Activated T-cell treated with anti-CD3 and anti-CD28 coated beads for 24 hours (primary cell): ENCODE results near the gene PTPN23.
"Not testable (repeated sequence)": the region's sequence is repeated elsewhere in the genome, so short reads cannot be mapped to it uniquely, and the experiment has no call there.

Experiments
- DNase-seq: peaks from one replicate; pipeline ENCODE4 v3.0.0-alpha.2; 2020; ENCODE audit warnings: low read depth

The PTPN23 gene

DNA sequence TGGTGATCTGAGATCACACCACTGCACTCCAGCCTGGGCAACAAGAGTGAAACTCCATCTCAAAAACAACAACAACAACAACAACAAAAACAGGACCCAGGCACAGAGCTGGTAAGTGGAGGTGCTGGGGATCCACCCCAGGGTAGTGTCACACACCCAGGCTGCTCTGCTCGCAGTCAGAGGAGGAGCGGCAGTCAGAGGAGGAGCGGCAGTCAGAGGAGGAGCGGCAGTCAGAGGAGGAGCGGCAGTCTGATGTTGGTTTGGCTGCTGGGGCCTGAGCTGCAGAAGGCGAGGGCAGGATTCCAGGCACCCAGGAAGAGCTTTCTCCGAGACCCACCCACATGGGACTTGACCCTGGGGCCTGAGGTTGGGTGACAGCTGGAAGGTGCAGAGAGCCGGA lies 10.8 kb upstream of the PTPN23 start:
- DNase-seq: not testable (repeated sequence)

DNA sequence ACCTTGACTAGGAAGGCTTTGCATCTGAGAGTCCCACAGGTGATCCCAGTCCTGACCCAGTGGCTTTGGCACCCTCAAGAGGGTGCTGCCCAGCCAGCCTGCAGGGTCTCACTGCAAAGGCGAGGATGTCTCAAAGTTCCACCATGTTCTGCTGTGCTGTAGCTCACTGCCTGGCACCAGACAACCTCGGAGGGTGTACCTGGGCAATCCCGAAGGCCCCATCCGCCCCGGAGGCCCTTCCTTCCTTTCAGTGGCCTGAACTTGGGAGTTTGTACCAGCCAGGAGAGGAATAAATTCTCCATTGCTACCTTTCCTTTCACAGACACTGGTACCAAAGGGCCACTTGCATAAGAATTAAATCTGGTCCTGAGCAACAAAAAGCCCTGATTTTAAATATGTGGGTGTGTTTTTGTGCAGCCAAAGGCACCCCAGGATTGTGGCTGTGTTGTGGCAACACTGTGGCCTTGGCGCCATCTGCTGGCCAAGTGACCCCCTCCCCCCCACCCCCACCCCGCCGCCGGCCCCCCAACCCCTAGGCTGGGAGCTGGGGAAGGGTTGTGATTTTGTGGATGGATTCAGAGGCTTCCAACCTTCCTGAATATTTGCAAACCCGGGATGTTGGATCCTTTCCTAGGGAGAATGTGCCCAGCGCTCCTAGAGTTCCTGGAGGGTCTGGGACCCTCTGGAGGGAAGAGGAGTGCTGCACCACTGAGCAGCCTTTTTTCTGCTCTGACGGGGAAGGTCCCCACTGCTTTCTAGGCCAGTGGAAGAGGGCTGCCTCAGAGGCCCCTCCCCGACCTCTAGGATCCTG lies 9.7 kb upstream of the PTPN23 start:
- DNase-seq: peak; percentile 4

DNA sequence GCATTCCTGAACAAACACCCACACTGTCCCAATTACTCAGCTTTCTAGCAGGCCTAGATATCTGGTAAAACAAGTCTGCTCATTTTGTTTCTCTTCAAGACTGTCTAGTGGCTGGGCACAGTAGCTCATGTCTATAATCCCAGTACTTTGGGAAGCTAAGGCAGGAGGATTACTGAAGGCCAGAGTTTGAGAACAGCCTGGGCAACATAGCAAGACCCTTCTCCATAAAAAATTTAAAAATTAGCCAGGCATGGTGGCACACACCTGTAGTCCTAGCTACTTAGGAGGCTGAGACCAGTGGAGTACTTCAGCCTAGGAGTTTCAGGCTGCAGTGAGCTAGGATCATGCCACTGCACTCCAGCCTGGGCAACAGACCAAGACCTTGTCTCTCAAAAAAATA lies 6.2 kb upstream of the PTPN23 start:
- no peak for DNase-seq

DNA sequence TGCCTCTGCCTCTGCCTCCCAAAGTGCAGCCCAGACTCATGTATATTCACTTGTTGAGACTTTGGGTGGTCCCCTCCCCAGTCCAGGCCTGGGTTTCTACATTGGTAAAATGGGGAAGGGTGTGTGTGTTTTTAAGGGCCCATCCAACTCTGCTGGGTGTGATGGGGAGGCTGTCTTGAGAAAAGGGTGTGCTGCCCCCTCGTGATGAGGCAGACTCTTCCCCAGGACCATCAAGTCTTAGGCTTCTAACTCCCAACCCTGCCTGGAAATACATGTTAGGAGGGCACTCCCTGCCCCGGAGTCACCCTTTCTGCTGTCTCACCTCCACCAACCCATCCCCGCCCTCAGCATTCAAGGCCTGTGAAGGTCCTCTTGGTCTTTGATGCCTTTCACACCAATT lies 4.4 kb upstream of the PTPN23 start:
- no peak for DNase-seq

DNA sequence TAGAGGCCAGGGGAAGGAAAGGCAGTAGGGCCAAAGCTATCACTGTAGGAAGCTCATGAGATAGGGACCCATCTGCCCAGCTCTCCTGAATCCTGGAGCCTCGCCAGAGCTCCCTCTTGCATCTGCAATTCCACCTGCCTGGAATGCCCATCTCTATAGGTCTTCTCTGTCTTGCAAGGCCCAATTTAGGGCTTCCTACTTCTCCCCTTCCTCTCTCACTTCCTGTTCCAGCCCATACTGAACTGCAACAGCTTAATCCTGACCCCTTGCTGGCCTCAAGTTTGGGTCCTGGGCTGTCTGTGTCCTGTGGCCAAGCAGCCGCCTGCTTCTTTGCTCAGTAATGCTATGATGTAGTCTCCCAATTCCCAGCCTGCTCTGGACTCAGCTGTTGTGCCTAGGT lies 3.6 kb upstream of the PTPN23 start:
- no peak for DNase-seq

DNA sequence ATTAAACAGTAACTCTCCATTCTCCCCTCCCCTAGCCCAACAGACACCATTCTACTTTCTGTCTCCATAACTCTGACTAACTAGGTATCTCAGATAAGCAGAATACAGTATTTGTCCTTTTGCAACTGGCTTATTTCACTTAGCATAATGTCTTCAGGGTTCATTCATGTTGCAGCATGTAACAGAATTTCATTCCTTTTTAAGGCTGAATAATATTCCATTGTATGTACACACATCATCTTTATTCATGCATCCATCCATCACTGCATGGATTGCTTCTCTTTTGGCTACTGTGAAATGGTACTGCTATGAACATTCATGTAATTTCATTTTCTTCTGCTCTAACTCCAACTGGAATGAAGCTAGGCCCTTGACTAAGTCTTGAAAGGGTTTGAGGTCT lies 2.0 kb upstream of the PTPN23 start:
- DNase-seq: no peak

DNA sequence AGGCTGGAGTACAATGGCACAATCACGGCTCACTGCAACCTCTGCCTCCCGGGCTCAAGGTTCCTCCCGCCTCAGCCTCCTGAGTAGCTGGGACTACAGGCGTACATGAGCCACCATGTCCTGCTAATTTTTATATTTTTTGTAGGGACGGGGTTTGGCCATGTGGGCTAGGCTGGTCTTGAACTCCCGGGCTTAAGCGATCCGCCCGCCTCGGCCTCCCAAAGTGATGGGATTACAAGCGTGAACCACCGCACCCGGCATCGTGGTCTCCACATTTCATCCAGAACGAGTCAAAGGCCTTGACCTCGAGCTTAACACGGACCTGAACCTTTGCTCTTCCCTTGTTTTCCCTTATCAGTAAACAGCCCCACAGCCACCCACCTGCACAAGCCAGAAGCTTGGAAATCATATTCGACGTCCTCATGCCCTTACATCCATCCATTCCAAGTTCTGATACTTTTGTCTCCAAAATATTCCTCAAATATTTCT lies 1.4 kb upstream of the PTPN23 start:
- no peak for DNase-seq

DNA sequence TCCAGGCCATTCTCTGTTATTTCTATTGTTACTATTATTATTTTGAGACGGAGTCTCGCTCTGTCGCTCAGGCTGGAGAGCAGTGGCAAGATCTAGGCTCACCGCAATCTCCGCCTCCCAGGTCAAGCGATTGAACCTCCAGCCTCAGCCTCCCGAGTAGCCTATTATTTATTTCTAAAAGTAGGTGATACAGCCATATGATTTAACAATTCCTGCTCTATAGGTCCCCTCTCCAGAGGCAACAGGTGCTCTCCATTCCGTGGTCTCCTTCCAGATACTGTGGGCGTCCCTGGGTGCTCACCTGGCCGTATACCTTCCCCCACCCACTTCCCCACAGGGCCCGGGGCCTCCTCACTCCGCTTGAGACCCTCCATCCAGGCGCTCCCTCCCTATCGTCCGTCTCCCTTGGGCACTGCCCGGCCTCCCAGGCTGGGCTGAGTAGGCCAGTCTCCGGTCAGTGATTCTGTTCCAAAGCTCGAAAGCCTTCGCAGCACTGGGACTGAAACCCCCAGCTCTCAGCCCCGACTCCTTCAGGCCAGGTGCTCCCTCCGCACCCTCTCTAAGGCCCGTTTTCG lies 708 bp upstream of the PTPN23 start:
- no peak for DNase-seq

DNA sequence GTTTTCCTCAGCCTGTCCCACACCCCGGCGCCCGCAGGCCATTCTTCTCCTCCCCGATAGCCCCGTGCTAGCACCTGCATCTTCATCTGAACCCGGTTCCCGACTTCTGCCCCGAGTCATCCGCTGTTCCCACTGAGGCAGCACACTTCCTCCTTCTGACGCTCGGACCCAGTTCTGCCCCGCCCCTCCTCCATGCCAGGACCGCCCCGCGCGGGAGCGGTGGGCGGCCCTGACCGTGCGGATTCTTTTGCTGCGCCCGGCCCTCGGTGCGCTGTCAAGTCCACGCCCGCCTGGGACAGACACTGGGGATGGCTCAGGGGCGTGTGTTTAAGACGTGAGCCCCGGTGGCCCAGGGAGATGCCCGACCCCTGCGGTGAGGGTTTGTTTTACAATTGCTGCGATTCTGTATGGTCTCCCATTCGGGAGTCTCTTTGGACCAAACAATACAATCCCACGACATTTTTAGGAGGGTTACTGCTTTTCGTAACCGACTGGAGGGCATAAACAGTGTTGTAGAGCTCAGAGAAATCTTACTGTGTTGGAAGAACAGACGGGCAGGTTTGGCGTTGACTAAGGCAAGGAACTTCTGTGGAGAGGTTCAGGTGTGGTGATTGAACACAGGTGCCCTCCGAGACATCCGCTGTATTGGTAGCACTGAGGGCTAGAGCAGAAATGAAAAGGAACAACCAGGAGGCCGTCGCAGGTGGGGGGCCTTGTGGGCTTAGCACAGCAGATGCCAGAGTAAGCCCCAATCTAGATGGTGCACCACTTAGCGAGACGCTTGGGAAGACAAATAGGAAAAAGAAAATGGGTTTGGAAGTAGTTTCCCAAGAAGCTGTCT lies 716 bp downstream of the PTPN23 start:
- DNase-seq: peak; percentile 75

DNA sequence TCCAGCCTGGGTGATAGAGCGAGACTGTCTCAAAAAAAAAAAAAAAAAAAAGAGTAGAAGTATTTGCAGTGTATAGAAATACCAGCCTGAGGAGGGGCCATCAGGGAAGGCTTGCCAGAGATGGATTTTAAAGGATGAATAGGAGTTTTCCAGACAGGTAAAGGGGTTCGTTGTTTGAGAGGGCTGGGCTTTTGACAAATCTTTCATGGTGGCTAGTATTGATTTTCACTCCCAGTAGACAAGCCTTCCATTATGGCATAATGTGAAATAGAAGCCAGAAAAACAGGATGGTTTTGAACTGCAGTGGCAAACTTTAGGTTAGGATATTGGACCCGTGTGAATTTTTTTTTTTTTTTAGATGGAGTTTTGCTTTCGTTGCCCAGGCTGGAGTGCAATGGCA lies 3.6 kb downstream of the PTPN23 start:
- no peak for DNase-seq

DNA sequence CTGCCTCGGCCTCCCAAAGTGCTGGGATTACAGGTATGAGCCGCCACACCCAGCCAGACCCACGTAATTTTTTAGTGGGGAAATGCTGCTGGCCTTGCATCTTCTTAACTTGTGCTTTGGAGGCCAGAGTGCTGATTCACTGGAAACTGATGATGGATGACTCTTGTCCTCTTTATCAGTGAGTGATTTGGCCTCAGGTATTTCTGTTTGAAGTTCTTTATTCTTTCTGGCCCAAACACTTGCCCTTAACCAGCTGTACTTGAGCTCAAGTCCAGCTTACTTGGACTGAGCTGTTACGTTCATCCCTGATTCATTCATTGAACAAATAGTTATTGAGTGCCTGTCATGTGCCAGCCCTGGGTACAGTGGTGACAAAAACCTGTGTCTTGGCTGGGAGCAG lies 4.2 kb downstream of the PTPN23 start:
- DNase-seq: no peak

DNA sequence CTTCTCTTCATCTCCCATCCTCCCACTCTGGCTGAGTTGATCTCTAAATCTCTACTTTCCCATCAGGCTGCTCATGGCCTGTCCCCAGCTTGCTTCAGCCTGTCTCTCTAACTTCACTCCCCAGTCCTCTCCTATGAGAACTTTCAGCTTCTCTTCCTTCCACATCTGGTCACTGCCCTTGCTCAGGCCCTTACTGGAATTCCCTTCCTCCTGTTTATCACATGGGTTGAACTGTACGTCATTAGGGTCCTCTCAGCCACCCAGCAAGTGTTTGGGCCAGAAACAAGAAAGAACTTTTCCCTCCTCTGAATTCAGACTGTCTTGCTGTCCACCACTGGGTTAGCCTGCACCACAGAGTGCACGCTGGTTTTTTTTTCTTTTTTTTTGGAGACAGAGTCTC lies 5.0 kb downstream of the PTPN23 start:
- DNase-seq: no peak

DNA sequence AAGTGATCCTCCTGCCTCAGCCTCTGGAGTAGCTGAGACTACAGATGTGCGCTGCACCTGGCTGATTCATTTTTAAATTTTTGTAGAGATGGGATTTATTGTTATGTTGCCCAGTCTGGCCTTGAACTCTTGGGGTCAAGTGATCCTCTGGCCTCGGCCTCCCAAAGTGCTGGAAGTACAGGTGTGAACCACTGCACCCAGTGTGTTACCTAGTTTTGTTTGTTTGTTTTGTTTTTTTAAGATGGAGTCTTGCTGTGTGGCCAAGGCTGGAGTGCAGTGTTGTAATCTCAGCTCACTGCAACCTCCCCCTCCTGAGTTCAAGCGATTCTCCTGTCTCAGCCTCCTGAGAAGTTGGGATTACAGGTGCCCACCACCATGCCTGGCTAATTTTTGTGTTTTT lies 12.1 kb downstream of the PTPN23 start:
- DNase-seq: no peak

DNA sequence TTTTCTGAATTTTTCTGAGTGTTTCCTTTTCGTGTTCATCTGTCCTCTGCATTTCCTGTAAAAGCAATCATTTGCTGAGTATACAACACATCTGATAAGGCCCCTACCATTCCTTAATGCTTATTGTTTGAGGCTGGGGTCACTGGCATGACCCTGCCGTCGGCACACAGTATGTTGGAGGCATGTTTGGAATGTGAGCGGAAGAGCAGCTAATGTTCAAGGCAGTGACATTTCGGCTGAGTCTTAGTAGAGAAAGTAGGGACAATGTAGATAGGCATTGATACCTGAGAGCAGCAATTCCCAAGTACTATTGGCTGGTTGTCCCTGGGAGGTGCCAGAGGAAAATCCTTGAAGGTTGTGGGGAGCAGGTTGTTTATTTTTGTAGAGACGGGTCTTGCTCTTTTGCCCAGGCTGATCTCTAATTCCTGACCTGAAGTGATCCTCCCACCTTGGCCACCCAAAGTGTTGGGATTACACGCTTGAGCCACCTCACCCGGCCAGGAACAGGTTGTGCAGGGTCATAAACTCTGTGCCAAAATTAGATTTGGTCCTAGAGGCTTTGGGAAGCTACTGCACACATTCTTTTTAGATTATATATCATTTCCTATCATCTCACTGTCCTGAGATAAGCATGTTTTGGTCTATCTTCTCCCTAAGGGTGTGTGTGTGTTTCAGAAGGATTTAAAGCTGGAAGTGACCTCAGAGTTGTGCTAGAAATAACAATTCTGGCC lies 13.5 kb downstream of the PTPN23 start:
- no peak for DNase-seq

DNA sequence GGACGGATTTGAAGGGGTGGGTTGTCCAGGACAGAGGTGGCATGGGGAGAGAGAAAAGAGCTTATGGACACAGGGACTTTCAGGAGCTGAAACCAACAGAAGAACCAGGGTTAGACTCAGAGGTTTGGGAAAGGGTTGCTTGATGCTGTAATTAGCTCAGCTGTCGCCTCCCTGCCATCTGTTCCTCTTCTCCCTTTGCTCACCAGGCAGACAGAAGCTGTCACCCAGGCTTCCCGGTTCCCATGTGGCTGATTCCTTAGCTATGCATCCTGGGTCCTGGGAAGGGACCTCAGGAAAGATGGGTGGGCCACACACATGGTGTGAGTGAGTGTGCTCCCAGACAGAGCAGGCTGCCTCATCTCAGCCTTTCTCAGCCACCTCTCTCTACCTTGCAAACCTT lies 14.1 kb downstream of the PTPN23 start:
- no peak for DNase-seq

DNA sequence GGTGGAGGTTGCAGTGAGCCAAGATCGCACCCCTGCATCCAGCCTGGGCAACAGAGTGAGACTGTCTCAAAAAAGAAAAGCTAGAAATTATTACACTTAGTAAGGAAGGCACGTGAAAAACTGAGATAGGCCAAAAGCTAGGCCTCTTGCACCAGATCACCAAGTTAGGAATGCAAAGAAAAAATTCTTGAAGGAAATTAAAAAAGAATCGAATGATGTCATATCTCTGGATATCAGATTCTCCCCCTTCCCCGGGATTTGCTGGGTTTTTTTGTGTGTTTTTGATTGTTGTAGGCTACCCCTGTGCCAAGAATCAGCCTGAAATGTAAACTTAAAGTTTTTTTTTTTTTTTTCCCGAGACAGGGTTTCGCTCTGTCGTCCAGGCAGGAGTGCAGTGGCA lies 17.4 kb downstream of the PTPN23 start:
- no peak for DNase-seq

DNA sequence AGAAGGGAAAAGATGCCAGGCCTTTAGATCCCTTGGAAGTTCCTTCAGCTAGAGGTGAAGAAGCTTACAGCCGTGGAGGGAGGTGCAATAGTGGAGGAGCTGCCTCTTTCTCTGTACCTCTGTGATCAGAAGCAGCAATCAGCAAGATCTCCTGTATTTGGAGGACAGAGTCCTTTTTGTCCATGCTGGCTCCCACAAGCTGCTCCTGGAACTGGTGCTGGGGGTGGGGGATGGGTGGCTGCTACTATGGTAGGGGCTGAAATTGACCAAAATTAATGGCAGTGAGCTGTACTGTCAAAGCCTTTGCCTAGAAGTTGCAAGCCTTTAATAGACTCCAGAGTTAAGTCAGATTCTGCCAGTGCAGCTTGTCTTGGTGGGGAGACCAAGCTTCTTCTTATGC lies 18.2 kb downstream of the PTPN23 start:
- no peak for DNase-seq

DNA sequence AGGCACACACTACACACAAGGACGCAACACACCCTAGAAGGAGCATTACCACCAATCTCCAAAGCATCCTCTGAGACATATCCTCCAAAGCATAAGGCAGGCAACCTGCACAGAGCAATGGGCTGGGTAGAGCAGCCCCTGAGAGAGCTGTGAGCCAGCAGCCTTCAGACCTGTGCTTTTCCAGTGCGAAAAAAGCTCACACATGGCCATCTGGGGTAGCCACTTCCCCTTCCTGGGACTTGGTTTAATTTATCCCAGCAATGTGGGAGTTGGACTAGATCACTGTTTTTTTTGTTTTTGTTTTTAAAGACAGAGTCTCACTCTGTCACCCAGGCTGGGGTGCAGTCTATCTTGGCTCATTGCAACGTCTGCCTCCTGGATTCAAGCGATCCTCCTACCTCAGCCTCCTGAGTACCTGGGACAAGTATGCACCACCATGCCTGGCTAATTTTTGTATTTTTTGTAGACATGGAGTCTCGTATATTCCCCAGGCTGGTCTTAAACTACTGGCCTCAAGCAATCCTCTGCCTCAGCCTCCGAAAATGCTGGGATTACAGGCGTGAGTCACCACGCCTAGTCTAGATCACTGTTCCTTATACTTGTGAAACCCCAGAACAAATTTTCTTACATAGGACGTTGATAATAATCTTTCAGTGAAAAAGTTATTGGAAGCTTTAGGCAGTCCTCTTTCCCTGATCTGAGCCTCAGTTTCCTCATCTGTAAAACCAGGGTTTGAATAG lies 18.9 kb downstream of the PTPN23 start:
- no peak for DNase-seq

DNA sequence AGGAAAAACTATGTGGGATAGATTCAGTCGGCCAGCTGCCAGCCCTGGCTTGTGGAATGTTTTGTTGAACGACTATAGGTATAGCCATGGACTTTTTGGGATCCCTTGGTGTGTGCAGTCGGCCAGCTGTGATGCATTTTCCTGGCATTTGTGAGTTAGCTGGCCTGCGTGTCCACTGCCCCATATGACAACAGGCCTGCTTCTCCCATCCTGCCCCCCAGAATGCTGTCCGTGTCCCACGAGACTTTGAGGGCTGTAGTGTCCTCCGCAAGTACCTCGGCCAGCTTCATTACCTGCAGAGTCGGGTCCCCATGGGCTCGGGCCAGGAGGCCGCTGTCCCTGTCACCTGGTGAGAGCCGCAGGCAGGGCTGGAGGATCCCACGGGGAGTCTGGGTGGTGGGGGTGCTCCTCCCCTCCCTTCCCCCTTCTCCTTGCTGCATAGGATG lies 23.6 kb downstream of the PTPN23 start:
- DNase-seq: no peak

DNA sequence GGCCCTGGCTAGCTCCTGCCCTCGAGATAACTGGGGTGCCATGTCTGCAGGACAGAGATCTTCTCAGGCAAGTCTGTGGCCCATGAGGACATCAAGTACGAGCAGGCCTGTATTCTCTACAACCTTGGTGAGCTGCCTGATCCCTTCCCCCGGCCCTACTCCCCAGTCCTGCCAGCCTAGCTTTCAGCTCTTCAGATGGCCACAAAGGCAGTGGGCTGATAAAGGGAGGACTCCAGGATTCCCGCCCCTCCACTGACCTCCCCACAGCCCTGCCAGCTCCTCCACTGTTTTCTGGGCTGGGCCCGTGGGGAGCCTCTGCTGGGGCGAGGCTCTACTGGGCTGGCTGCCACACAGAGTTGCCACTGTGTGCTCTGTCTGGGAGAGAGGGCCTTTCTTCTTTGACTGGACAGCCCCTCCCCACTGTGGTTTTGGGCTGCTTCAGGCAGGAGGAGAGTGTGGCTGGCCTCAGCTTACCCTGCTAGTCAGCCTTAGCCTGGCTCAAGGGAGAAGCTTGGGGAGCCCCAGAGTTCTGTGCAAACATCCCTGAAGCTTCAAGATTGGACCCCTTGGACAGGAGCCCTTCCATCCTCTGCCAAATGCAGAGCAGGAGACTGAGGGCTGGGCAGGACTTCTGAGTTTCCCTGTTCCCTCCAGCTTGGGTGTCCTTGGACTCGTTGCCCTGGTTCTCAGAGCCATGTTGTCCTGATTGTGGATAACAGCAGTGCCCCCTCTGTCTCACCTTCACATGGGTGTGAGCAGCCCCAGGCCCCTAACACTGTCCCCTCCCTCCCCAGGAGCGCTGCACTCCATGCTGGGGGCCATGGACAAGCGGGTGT lies 24.4 kb downstream of the PTPN23 start:
- DNase-seq: no peak
